ENCODE results near the gene ZNF469.

ZNF469 gene

GRCh38 chr16:88411951-88412576 lies 29.3 kb downstream of the ZNF469 start:
- no peak for DNase-seq

GRCh38 chr16:88412766-88413165 lies 30.0 kb downstream of the ZNF469 start:
- no peak for DNase-seq

GRCh38 chr16:88413231-88413630 lies 30.5 kb downstream of the ZNF469 start:
- DNase-seq: no peak

GRCh38 chr16:88413631-88414030 lies 30.9 kb downstream of the ZNF469 start:
- no peak for DNase-seq

GRCh38 chr16:88414521-88415380 lies 32.0 kb downstream of the ZNF469 start:
- DNase-seq: no peak

- no peak for DNase-seq
Measured at GRCh38 chr16:88415381-88415705, 32.6 kb downstream of the ZNF469 start.

GRCh38 chr16:88415713-88416323 lies 33.1 kb downstream of the ZNF469 start:
- no peak for DNase-seq

GRCh38 chr16:88416686-88417085 lies 33.9 kb downstream of the ZNF469 start:
- no peak for DNase-seq

- no peak for DNase-seq
Measured at GRCh38 chr16:88417684-88418476, 35.1 kb downstream of the ZNF469 start.

GRCh38 chr16:88418869-88419268 lies 36.1 kb downstream of the ZNF469 start:
- no peak for DNase-seq

- no peak for DNase-seq
Measured at GRCh38 chr16:88419790-88420189, 37.0 kb downstream of the ZNF469 start.

- no peak for DNase-seq
Measured at GRCh38 chr16:88420496-88420895, 37.7 kb downstream of the ZNF469 start.

GRCh38 chr16:88421301-88421700 lies 38.5 kb downstream of the ZNF469 start:
- DNase-seq: no peak

- DNase-seq: no peak
Measured at GRCh38 chr16:88421871-88422433, 39.2 kb downstream of the ZNF469 start.

- DNase-seq: no peak
Measured at GRCh38 chr16:88422733-88423447, 40.1 kb downstream of the ZNF469 start.

- no peak for DNase-seq
Measured at GRCh38 chr16:88423448-88423850, 40.7 kb downstream of the ZNF469 start.

- DNase-seq: no peak
Measured at GRCh38 chr16:88424587-88425235, 42.0 kb downstream of the ZNF469 start.

- no peak for DNase-seq
Measured at GRCh38 chr16:88426018-88426417, 43.3 kb downstream of the ZNF469 start.

GRCh38 chr16:88427376-88427775 lies 44.6 kb downstream of the ZNF469 start:
- no peak for DNase-seq

- DNase-seq: no peak
Measured at GRCh38 chr16:88428156-88428555, 45.4 kb downstream of the ZNF469 start.

GRCh38 chr16:88428616-88429386 lies 46.0 kb downstream of the ZNF469 start:
- no peak for DNase-seq
